Measurements from ENCODE around the gene DCP1B. TPM values are rescaled to one million over a fixed set of nuclear protein-coding genes. Genes with fewer than 3 reads are reported as not detected.

Gene DCP1B
- total and polyA plus RNA-seq, 7 donors, result 5.5 to 47.7 (median 24.8) TPM

- no peaks in the 10 kb centered on the region for H3K9me3 ChIP-seq
- no peaks in the 10 kb centered on the region for H3K27me3 ChIP-seq
- H3K27ac ChIP-seq, result no peak overlapping the region
- intact Hi-C loops (cut with DNase I), result no loop called here
- TF ChIP-seq CTCF (IDR thresholded peaks at IDR 0.05) (no peak), POLR2AphosphoS5 (IDR thresholded peaks at IDR 0.05) (no peak), POLR2A (IDR thresholded peaks at IDR 0.05) (no peak), EP300 (IDR thresholded peaks at IDR 0.05) (no peak)
- WGBS, 2 donors, result 80 to 89% methylated on average over 18 of the region's 18 CpGs
- peak; percentile 48 for DNase-seq
- no peaks in the 10 kb centered on the region for H3K36me3 ChIP-seq
- H3K4me1 ChIP-seq, result peaks cover 0 to 16% (median 12%) of the 10 kb centered on the region in 4 donors
- no peak overlapping the region for H3K4me3 ChIP-seq
These were observed 88.9 kb downstream of the DCP1B start for GRCh38 chr12:1915082-1915968.

- no peaks in the 10 kb centered on the region for H3K27me3 ChIP-seq
- H3K4me1 ChIP-seq, result peaks cover 0 to 16% (median 12%) of the 10 kb centered on the region in 4 donors
- DNase-seq, result peak; percentile 50
- intact Hi-C loops (cut with DNase I), result no loop called here
- H3K27ac ChIP-seq, result no peak overlapping the region
- H3K9me3 ChIP-seq, result no peaks in the 10 kb centered on the region
- no peaks in the 10 kb centered on the region for H3K36me3 ChIP-seq
- WGBS, 2 donors, result 85 to 87% methylated on average over 17 of the region's 17 CpGs
- no peak overlapping the region for H3K4me3 ChIP-seq
- TF ChIP-seq CTCF (IDR thresholded peaks at IDR 0.05) (no peak), EP300 (IDR thresholded peaks at IDR 0.05) (no peak), POLR2AphosphoS5 (IDR thresholded peaks at IDR 0.05) (no peak), POLR2A (IDR thresholded peaks at IDR 0.05) (no peak)
These were observed 89.9 kb downstream of the DCP1B start for GRCh38 chr12:1914114-1914911.

GRCh38 chr12:1913377-1914113, 90.7 kb downstream of the DCP1B start:
- 88 to 90% methylated on average over 12 of the region's 12 CpGs for WGBS, 2 donors
- H3K36me3 ChIP-seq, result no peaks in the 10 kb centered on the region
- TF ChIP-seq POLR2AphosphoS5 (IDR thresholded peaks at IDR 0.05), result no peak
- no peak for TF ChIP-seq POLR2A (IDR thresholded peaks at IDR 0.05)
- no peak for TF ChIP-seq EP300 (IDR thresholded peaks at IDR 0.05)
- TF ChIP-seq CTCF (IDR thresholded peaks at IDR 0.05), result no peak
- no peaks in the 10 kb centered on the region for H3K27me3 ChIP-seq
- peaks cover 0 to 16% (median 12%) of the 10 kb centered on the region in 4 donors for H3K4me1 ChIP-seq
- no peak overlapping the region for H3K27ac ChIP-seq
- DNase-seq, result no peak
- intact Hi-C loops (cut with DNase I), result no loop called here
- H3K4me3 ChIP-seq, result no peak overlapping the region
- H3K9me3 ChIP-seq, result no peaks in the 10 kb centered on the region

GRCh38 chr12:1912580-1913376, 91.5 kb downstream of the DCP1B start:
- no peak for DNase-seq
- Histone ChIP-seq H3K36me3 (no peaks in the 10 kb centered on the region), H3K4me1 (peaks cover 0 to 21% (median 17%) of the 10 kb centered on the region in 4 donors), H3K27me3 (no peaks in the 10 kb centered on the region), H3K4me3 (no peak overlapping the region), H3K9me3 (no peaks in the 10 kb centered on the region), H3K27ac (no peak overlapping the region)
- intact Hi-C loops (cut with DNase I), result no loop called here
- WGBS, 2 donors, result 85 to 88% methylated on average over 18 of the region's 18 CpGs
- TF ChIP-seq POLR2A (IDR thresholded peaks at IDR 0.05), result no peak
- TF ChIP-seq CTCF (IDR thresholded peaks at IDR 0.05), result no peak
